Measurements from ENCODE around the gene URB1.

URB1 gene

DNA sequence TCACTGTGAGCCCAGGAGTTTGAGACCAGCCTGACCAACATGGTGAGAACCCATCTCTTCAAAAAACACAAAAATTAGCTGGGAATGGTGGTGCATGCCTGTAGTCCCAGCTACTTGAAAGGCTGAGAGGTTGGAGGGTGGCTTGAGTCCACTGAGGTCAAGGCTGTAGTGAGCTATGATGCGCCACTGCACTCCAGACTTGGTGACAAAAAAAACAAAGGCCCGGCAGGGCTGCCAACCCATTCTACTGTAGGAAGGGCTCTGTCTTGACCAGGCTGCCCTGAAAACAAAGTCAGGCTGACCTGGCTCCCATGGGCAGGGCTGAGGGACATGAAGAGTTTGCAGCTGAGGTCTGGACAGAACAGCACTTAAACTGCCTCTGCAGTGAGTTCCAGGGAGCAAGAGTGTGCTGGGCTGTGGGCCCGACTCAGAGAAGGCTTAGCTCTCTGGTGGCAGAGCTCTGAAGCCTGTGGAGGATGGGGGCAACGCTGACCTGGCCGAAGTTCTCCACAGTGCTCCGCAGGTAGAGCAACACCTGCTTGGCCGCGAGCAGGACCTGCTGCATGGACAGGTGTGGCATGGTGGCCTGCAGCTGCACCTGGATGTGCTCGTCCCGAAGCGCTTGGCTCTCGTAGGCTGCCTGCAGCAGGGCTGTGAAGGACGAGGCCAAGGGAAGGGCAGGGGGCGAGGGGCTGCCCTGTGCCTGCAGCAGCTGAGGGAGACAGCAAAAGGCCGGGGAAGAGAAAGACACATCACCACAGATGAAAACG is 42.4 kb downstream of the URB1 start:
- no peak for TF ChIP-seq ZFX (IDR thresholded peaks at IDR 0.05; ENCODE audit: borderline replicate concordance)
- TF ChIP-seq, protein P1, sequence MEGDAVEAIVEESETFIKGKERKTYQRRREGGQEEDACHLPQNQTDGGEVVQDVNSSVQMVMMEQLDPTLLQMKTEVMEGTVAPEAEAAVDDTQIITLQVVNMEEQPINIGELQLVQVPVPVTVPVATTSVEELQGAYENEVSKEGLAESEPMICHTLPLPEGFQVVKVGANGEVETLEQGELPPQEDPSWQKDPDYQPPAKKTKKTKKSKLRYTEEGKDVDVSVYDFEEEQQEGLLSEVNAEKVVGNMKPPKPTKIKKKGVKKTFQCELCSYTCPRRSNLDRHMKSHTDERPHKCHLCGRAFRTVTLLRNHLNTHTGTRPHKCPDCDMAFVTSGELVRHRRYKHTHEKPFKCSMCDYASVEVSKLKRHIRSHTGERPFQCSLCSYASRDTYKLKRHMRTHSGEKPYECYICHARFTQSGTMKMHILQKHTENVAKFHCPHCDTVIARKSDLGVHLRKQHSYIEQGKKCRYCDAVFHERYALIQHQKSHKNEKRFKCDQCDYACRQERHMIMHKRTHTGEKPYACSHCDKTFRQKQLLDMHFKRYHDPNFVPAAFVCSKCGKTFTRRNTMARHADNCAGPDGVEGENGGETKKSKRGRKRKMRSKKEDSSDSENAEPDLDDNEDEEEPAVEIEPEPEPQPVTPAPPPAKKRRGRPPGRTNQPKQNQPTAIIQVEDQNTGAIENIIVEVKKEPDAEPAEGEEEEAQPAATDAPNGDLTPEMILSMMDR (IDR thresholded peaks at IDR 0.05): no peak

DNA sequence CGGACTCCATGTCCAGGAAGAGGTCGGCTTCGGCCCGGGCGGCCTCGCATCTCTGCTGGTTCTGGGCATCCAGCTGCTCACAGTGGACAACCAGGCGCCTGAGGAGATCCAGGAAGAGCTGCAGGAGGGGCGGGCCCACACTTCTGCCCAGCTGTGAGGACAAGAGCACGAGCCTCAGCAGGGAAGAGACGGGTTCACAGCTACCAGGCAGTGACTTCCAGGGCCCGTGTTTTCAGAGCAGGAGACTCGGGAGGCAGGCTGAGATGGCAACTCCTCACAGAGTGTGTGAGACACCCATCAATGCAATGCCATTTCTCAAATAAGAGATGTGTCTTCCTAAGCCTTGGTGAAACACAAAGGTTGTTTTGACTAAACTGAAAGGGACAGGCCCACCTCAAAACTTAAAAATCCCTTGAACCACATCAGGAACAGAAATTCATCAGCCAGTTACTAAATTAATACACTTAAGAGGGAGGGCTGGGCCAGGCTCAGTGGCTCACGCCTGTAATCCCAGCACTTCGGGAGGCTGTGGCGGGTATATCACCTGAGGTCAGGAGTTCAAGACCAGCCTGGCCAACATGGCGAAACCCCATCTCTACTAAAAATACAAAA is 43.4 kb downstream of the URB1 start:
- H3K27ac ChIP-seq: no peak overlapping the region
- no peak for TF ChIP-seq ZFX (IDR thresholded peaks at IDR 0.05; ENCODE audit: borderline replicate concordance)
- TF ChIP-seq, protein P1 (IDR thresholded peaks at IDR 0.05): no peak

More for the DNA sequence above, 42.4 kb downstream of the URB1 start:
- no peak overlapping the region for H3K27ac ChIP-seq

DNA sequence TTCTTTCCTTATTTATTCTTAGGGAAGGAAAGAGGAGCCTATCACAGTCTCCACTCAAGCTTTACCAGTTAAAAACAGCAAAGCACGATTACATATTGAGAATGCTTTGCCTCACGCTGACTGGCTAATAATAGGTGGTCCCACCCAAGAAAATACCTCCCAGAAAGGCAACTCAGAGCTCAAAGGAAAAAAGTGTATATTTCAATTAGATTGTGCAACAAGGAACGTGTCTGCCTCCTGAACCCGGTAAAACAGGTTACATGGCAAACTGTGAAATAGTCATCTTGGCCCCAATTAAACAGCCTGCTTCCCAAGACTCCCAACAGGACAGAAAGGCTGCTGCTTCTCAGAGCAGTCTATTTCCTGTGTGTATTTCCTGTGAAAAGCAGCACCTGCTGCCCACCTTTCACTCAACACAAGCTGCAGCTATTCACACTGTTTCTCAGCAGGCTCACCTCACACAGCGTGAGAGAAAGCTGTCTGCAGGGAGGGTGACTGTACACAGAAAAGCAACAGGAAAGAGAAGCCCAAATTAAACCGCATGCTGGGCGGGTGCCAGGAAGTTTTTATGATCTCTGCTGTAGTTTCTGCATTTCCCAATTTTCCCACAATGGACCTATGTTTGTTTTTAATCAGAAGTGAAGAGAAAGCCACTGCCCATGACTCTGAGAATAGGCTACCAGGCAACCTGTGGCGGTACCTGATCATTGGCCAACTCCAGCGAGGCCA is 44.0 kb downstream of the URB1 start:
- TF ChIP-seq ZFX (IDR thresholded peaks at IDR 0.05; ENCODE audit: borderline replicate concordance): no peak
- TF ChIP-seq, protein P1 (IDR thresholded peaks at IDR 0.05): no peak

DNA sequence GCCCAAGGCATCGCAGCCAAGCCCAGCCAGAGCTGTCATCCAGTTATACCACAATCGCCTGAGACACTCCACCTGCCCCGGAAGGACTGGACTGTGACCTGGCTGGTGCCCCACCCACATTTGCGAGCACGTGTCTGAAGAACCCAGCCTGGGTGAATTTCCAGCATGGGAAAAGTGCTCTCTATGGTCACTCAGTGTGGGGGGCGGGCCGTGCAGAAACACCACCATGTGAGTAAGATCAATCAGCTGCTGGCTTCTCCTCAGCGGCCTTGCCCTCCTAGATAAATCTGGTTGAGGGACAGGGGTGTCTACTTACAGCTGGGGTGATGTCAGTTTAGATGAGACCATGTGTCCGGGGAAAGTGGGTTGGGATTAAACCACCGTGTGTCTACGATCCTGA is 44.8 kb downstream of the URB1 start:
- no peak for TF ChIP-seq ZFX (IDR thresholded peaks at IDR 0.05; ENCODE audit: borderline replicate concordance)
- TF ChIP-seq, protein P1 (IDR thresholded peaks at IDR 0.05): no peak
- H3K27ac ChIP-seq: no peak overlapping the region

More for the DNA sequence above, 44.0 kb downstream of the URB1 start:
- no peak overlapping the region for H3K27ac ChIP-seq

DNA sequence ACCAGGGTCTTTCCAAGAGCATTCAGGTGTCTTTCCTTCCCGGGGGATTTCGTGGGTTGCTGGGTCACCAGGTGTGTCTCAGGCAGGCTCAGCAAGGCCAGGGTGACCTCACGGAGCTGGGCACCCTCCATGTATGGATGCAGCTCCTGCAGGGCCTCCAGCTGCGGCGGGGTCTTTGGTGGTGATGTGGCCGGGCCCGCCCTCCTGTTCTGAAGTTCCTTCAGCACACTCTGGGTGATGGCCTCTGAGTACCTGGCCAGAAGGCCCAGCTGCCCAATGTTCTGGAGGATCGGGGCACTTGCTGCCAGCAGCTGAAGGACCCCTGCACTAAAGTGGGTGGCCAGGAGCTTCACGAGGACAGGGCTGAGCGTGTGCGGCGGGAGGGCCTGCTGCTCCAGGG is 45.5 kb downstream of the URB1 start:
- H3K27ac ChIP-seq: no peak overlapping the region
- TF ChIP-seq, protein P1 (IDR thresholded peaks at IDR 0.05): no peak
- TF ChIP-seq ZFX (IDR thresholded peaks at IDR 0.05; ENCODE audit: borderline replicate concordance): no peak

DNA sequence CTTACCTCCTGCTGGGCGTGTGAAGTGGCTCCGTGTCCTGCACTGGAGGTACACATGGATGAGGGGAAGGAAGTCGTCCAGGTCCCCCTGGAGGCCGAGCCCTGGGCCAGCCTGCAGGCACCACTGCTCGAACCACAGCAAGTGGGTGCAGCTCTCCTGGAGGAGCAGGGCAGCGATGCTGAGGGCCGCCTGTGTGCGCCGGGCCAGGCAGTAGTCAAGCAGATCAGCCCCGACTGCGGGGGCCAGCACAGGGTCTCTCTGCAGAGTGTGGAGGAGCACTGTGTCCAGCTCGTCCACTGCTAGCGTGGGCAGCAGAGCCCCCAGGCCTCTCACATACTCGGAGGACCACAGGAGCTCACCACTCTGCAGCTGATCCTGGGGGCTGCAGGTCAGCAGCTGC is 45.9 kb downstream of the URB1 start:
- H3K27ac ChIP-seq: no peak overlapping the region
- no peak for TF ChIP-seq ZFX (IDR thresholded peaks at IDR 0.05; ENCODE audit: borderline replicate concordance)
- TF ChIP-seq, protein P1 (IDR thresholded peaks at IDR 0.05): no peak

Measured in 22Rv1 (cell line).